ENCODE data around the gene LRRC45. TPM values are rescaled to one million over a fixed set of nuclear protein-coding genes. Genes with fewer than 3 reads are reported as not detected.

LRRC45 gene
- total and polyA plus RNA-seq, 2 donors = 8.7 to 14.9 TPM

DNA sequence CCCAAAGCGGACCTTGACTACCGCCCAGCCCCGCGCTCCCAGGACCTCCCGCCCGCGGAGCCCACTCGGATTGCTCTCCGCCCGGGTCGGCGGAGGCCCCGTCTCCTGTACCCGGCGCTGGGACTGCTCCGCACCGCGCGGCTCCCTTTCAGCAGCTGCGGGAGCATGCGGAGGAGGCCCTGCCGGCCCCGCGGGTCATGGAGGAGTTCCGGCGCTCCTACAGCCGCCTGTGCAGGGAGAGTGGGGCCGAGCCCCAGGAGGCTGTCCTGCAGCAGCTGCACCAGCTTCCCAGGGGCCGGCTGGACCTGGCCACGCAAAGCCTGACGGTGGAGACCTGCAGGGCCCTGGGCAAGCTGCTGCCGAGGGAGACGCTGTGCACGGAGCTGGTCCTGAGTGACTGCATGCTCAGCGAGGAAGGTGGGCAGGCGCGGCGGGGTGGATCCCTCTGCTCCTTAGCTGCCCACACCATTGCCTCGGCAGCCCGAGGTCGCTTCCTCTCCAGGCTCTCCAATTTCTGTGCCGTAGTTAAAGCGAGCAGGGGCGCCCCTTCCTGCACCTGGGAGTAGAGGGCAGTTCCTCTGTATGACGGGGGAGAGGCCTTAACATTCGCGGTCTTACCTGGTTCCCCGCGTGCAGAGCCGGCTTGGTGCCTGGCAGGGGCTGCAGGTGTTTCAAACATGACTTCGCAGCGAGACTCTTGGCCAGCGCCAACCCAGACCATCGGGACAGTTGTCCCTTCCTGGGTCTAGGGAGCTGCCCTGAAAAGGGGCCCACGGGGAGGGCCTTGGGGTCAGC is 539 bp downstream of the LRRC45 start:
- WGBS = 6% methylated on average over 55 of the region's 55 CpGs
- Histone ChIP-seq H3K27ac (ENCODE audit: low read depth) (no peak overlapping the region), H3K4me3 (ENCODE audit: low read depth, low read length) (peak overlapping the region; percentile 67), H3K36me3 (ENCODE audit: insufficient read depth) (no peaks in the 10 kb centered on the region), H3K4me1 (ENCODE audit: insufficient read depth) (no peaks in the 10 kb centered on the region)
- DNase-seq (ENCODE audit: extremely low spot score) = no peak

GRCh38 chr17:82024859-82025258 is 1.8 kb downstream of the LRRC45 start:
- Histone ChIP-seq H3K36me3 (ENCODE audit: insufficient read depth) (no peaks in the 10 kb centered on the region), H3K4me1 (ENCODE audit: insufficient read depth) (no peaks in the 10 kb centered on the region), H3K27ac (ENCODE audit: low read depth) (no peak overlapping the region), H3K4me3 (ENCODE audit: low read depth, low read length) (no peak overlapping the region)
- DNase-seq (ENCODE audit: extremely low spot score) = no peak
- WGBS = 95% methylated on average over 17 of the region's 17 CpGs

- no peaks in the 10 kb centered on the region for H3K36me3 ChIP-seq (ENCODE audit: insufficient read depth)
- no peak overlapping the region for H3K27ac ChIP-seq (ENCODE audit: low read depth)
- WGBS = 93% methylated on average over 25 of the region's 25 CpGs
- no peak for DNase-seq (ENCODE audit: extremely low spot score)
- H3K4me1 ChIP-seq (ENCODE audit: insufficient read depth) = no peaks in the 10 kb centered on the region
- H3K4me3 ChIP-seq (ENCODE audit: low read depth, low read length) = no peak overlapping the region
Measured at GRCh38 chr17:82025401-82026107, 2.4 kb downstream of the LRRC45 start.

DNA sequence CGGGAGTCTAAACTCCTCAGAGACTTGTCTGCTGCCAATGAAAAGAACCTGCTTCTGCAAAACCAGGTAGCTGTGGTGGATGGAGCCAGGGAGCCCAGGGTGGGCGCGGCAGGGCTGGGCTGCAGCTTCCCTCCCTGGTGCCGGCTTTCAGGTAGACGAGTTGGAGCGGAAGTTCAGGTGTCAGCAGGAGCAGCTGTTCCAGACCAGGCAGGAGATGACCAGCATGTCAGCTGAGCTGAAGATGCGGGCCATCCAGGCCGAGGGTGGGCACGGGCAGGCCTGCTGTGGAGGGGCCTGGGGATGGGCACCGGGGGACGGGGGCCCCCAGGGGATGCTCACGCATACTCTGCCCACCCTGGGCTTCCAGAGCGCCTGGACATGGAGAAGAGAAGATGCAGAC is 5.1 kb downstream of the LRRC45 start:
- 97% methylated on average over 13 of the region's 13 CpGs for WGBS
- no peak for DNase-seq (ENCODE audit: extremely low spot score)
- no peak overlapping the region for H3K4me3 ChIP-seq (ENCODE audit: low read depth, low read length)
- no peaks in the 10 kb centered on the region for H3K4me1 ChIP-seq (ENCODE audit: insufficient read depth)
- H3K36me3 ChIP-seq (ENCODE audit: insufficient read depth) = no peaks in the 10 kb centered on the region
- H3K27ac ChIP-seq (ENCODE audit: low read depth) = no peak overlapping the region

DNA sequence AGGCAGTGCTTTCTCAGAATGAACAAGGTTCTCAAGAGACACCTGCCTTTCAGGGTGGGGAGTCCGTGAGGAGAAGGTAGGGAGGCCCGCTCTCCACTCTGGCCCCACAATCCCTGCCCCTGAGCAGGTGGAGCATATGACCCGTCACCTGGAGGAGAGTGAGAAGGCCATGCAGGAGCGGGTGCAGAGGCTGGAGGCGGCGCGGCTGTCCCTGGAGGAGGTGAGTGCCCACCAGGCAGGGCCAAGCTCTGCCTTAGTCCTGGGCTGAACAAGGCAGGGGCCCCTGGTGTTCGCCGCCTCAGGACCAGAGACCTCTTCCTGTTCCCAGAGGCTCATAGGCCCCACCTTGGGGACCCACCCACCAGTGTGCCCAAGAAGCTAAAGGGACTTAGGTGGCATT is 5.9 kb downstream of the LRRC45 start:
- Histone ChIP-seq H3K27ac (ENCODE audit: low read depth) (no peak overlapping the region), H3K36me3 (ENCODE audit: insufficient read depth) (no peaks in the 10 kb centered on the region), H3K4me3 (ENCODE audit: low read depth, low read length) (no peak overlapping the region), H3K4me1 (ENCODE audit: insufficient read depth) (no peaks in the 10 kb centered on the region)
- 97% methylated on average over 9 of the region's 9 CpGs for WGBS
- DNase-seq (ENCODE audit: extremely low spot score) = no peak

- no peak overlapping the region for H3K4me3 ChIP-seq (ENCODE audit: low read depth, low read length)
- no peak overlapping the region for H3K27ac ChIP-seq (ENCODE audit: low read depth)
- WGBS = 96% methylated on average over 16 of the region's 16 CpGs
- H3K36me3 ChIP-seq (ENCODE audit: insufficient read depth) = no peaks in the 10 kb centered on the region
- DNase-seq (ENCODE audit: extremely low spot score) = no peak
- H3K4me1 ChIP-seq (ENCODE audit: insufficient read depth) = no peaks in the 10 kb centered on the region
Measured at GRCh38 chr17:82029391-82029790, 6.3 kb downstream of the LRRC45 start.

GRCh38 chr17:82029990-82030469 is 6.9 kb downstream of the LRRC45 start:
- no peaks in the 10 kb centered on the region for H3K4me1 ChIP-seq (ENCODE audit: insufficient read depth)
- 69% methylated on average over 31 of the region's 31 CpGs for WGBS
- H3K36me3 ChIP-seq (ENCODE audit: insufficient read depth) = no peaks in the 10 kb centered on the region
- no peak for DNase-seq (ENCODE audit: extremely low spot score)
- no peak overlapping the region for H3K4me3 ChIP-seq (ENCODE audit: low read depth, low read length)
- no peak overlapping the region for H3K27ac ChIP-seq (ENCODE audit: low read depth)

GRCh38 chr17:82030470-82031302 is 7.6 kb downstream of the LRRC45 start:
- no peak overlapping the region for H3K27ac ChIP-seq (ENCODE audit: low read depth)
- no peaks in the 10 kb centered on the region for H3K36me3 ChIP-seq (ENCODE audit: insufficient read depth)
- 1% methylated on average over 94 of the region's 94 CpGs for WGBS
- no peak for DNase-seq (ENCODE audit: extremely low spot score)
- no peaks in the 10 kb centered on the region for H3K4me1 ChIP-seq (ENCODE audit: insufficient read depth)
- H3K4me3 ChIP-seq (ENCODE audit: low read depth, low read length) = peak overlapping the region; percentile 42

GRCh38 chr17:82031303-82031884 is 8.3 kb downstream of the LRRC45 start, which contains the start of gene RAC3:
Gene RAC3, plus strand, starts transcription at chr17:82031678. Its CDS starts 84 bp downstream, at chr17:82031762.
- Histone ChIP-seq H3K4me1 (ENCODE audit: insufficient read depth) (no peaks in the 10 kb centered on the region), H3K36me3 (ENCODE audit: insufficient read depth) (no peaks in the 10 kb centered on the region), H3K27ac (ENCODE audit: low read depth) (no peak within 1 kb of the TSS), H3K4me3 (ENCODE audit: low read depth, low read length) (peak within 1 kb of the TSS; percentile 42)
- no peak for DNase-seq (ENCODE audit: extremely low spot score)
- under 1% methylated on average over 79 of the region's 96 CpGs for WGBS

- no peaks in the 10 kb centered on the region for H3K36me3 ChIP-seq (ENCODE audit: insufficient read depth)
- 10% methylated on average over 59 of the region's 59 CpGs for WGBS
- DNase-seq (ENCODE audit: extremely low spot score) = no peak
- H3K27ac ChIP-seq (ENCODE audit: low read depth) = no peak overlapping the region
- peak overlapping the region; percentile 42 for H3K4me3 ChIP-seq (ENCODE audit: low read depth, low read length)
- H3K4me1 ChIP-seq (ENCODE audit: insufficient read depth) = no peaks in the 10 kb centered on the region
Measured at GRCh38 chr17:82031885-82032627, 9.0 kb downstream of the LRRC45 start.

GRCh38 chr17:82033359-82034085 is 10.4 kb downstream of the LRRC45 start:
- no peak overlapping the region for H3K4me3 ChIP-seq (ENCODE audit: low read depth, low read length)
- WGBS = 93% methylated on average over 38 of the region's 38 CpGs

DNA sequence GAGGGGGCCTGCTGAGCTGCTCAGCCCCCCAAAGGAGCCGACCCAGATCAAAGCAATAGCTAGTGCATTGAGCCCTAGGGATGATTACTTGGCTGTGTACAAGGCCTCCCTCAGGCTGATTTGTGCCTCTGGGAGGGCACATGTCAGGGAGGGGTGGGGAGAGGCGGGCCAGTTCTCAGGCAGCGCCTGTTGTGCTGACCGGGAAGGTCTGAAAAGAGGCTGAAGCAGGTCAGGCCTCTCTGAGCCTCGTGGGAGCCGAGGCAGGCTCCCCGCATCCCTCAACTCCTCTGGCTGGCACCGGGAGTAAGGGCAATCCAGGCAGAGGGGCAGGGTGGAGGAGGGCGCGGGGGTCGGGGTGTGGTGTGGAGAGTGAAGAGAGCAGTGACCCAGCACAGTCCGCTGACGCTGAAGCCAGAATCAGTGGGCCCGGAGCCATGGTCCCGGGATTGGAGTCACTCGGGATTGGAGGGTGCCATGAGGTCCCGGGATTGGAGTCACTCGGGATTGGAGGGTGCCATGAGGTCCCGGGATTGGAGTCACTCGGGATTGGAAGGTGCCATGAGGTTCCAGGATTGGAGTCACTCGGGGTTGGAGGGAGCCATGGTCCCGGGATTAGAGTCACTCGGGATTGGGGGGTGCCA is 11.4 kb downstream of the LRRC45 start:
- Histone ChIP-seq H3K4me1 (ENCODE audit: insufficient read depth) (no peaks in the 10 kb centered on the region), H3K27ac (ENCODE audit: low read depth) (no peak overlapping the region), H3K4me3 (ENCODE audit: low read depth, low read length) (no peak overlapping the region), H3K36me3 (ENCODE audit: insufficient read depth) (no peaks in the 10 kb centered on the region)
- no peak for DNase-seq (ENCODE audit: extremely low spot score)
- WGBS = 81% methylated on average over 23 of the region's 23 CpGs

More at GRCh38 chr17:82033359-82034085, 10.4 kb downstream of the LRRC45 start:
- Histone ChIP-seq H3K4me1 (ENCODE audit: insufficient read depth) (no peaks in the 10 kb centered on the region), H3K36me3 (ENCODE audit: insufficient read depth) (no peaks in the 10 kb centered on the region), H3K27ac (ENCODE audit: low read depth) (no peak overlapping the region)
- DNase-seq (ENCODE audit: extremely low spot score) = no peak
